Hepatocyte (in vitro differentiated cells): ENCODE data around the gene HECTD1. TPM values are rescaled to one million over a fixed set of nuclear protein-coding genes. Genes with fewer than 3 reads are reported as not detected.
A peak's percentile ranks its signal among the peaks of the same experiment; 100 is the strongest.

Experiments
- DNase-seq: peaks from one replicate; pipeline ENCODE4 v3.0.0-alpha.2; 2016; ENCODE audit warnings: low spot score
- H2AFZ ChIP-seq: fragments of 200-600 bp; sonication (generic); 2 replicates; pipeline ENCODE4 v1.6.0; 2016; ENCODE audit warnings: antibody characterized with exemption, mild to moderate bottlenecking
- H3K27ac ChIP-seq: fragments of 200-600 bp; sonication (generic); 2 replicates; pipeline ENCODE4 v1.5.1; 2016; ENCODE audit warnings: mild to moderate bottlenecking
- H3K27me3 ChIP-seq: fragments of 200-600 bp; sonication (generic); 2 replicates; pipeline ENCODE4 v1.6.1; 2016
- H3K36me3 ChIP-seq: fragments of 200-600 bp; sonication (generic); replicated peaks from 2 replicates; pipeline ENCODE4 v1.5.1; 2016; ENCODE audit warnings: low read depth; ENCODE audit not compliant: insufficient read depth
- H3K4me1 ChIP-seq: fragments of 200-600 bp; sonication (generic); 2 replicates; pipeline ENCODE4 v1.5.1; 2016; ENCODE audit warnings: mild to moderate bottlenecking, moderate library complexity; ENCODE audit not compliant: insufficient read depth
- H3K4me2 ChIP-seq: fragments of 200-600 bp; sonication (generic); 2 replicates; pipeline ENCODE4 v1.6.0; 2016
- H3K4me3 ChIP-seq: fragments of 200-600 bp; sonication (generic); 2 replicates; pipeline ENCODE4 v1.5.1; 2016; ENCODE audit warnings: mild to moderate bottlenecking
- H3K79me2 ChIP-seq: fragments of 200-600 bp; sonication (generic); 2 replicates; pipeline ENCODE4 v1.6.0; 2017; ENCODE audit warnings: mild to moderate bottlenecking
- H3K9me2 ChIP-seq: fragments of 200-600 bp; sonication (generic); replicated peaks from 2 replicates; pipeline ENCODE4 v1.6.0; 2017; ENCODE audit warnings: mild to moderate bottlenecking; ENCODE audit not compliant: insufficient read depth
- H3K9me3 ChIP-seq: fragments of 200-600 bp; sonication (generic); 2 replicates; pipeline ENCODE4 v1.5.1; 2016; ENCODE audit warnings: low read depth, mild to moderate bottlenecking
- H4K20me1 ChIP-seq: fragments of 200-600 bp; sonication (generic); 2 replicates; pipeline ENCODE4 v1.6.0; 2016; ENCODE audit warnings: mild to moderate bottlenecking; ENCODE audit not compliant: insufficient read depth, poor library complexity, severe bottlenecking
- CTCF ChIP-seq: fragments of 200-600 bp; sonication (generic); IDR thresholded peaks from 2 replicates; pipeline ENCODE4 v1.5.1; 2016; ENCODE audit warnings: antibody characterized with exemption, mild to moderate bottlenecking; ENCODE audit not compliant: poor library complexity
- EZH2 ChIP-seq: fragments of 200-600 bp; sonication (generic); IDR thresholded peaks from 2 replicates; pipeline ENCODE4 v1.6.1; 2016; ENCODE audit warnings: antibody characterized with exemption, mild to moderate bottlenecking, borderline replicate concordance
- EZH2phosphoT487 ChIP-seq: fragments of 200-600 bp; sonication (generic); IDR thresholded peaks from one replicate; pipeline ENCODE4 v1.6.1; 2018; ENCODE audit warnings: antibody characterized with exemption, mild to moderate bottlenecking, low read depth, moderate library complexity; ENCODE audit not compliant: unreplicated experiment, severe bottlenecking
- WGBS: methylation state at CpG from one replicate; pipeline ENCODE4 v1.1.6; 2016; ENCODE audit warnings: low lambda C conversion rate; ENCODE audit errors: missing lambda C conversion rate; 5-methylcytosine and 5-hydroxymethylcytosine counted together
- polyA plus RNA-seq: library from polyadenylated mRNA; unstranded; fragments of >200 nt; fragmentation: Nextera tagmentation; extraction: Ambion mirVana; gene quantifications from 2 replicates; pipeline ENCODE4 v1.2.1, GENCODE V29; 2016
- total RNA-seq: library from RNA; depleted of rRNA; stranded (reverse); fragments of >200 nt; gene quantifications from 2 replicates; pipeline ENCODE4 v1.2.3, GENCODE V29; 2014

Gene HECTD1
- total and polyA plus RNA-seq, 2 experiments from 2014 or later = 45.2 to 159 TPM

GRCh38 chr14:31128601-31129526 is 78.7 kb downstream of the HECTD1 start:
- Histone ChIP-seq H2AFZ (no peak overlapping the region), H3K4me2 (no peak overlapping the region), H3K36me3 (no peaks in the 10 kb centered on the region), H3K27me3 (no peaks in the 10 kb centered on the region), H3K9me2 (no peaks in the 10 kb centered on the region), H3K79me2 (peaks cover 6% of the 10 kb centered on the region), H3K4me1 (peaks cover 4% of the 10 kb centered on the region), H3K27ac (peak overlapping the region; percentile 55), H3K9me3 (no peaks in the 10 kb centered on the region), H3K4me3 (no peak overlapping the region), H4K20me1 (no peaks in the 10 kb centered on the region)
- DNase-seq = no peak
- TF ChIP-seq CTCF (no peak), EZH2phosphoT487 (no peak)
- WGBS = 92% methylated on average over 18 of the region's 18 CpGs

GRCh38 chr14:31127690-31128089 is 79.9 kb downstream of the HECTD1 start:
- no peak for TF ChIP-seq EZH2phosphoT487
- TF ChIP-seq EZH2 = no peak
- TF ChIP-seq CTCF = no peak
- H3K79me2 ChIP-seq = peaks cover 8% of the 10 kb centered on the region
- no peak overlapping the region for H3K4me3 ChIP-seq
- H3K36me3 ChIP-seq = peaks cover 3% of the 10 kb centered on the region
- H3K9me2 ChIP-seq = no peaks in the 10 kb centered on the region
- H3K27ac ChIP-seq = peak overlapping the region; percentile 55
- DNase-seq = peak; percentile 32
- peaks cover 4% of the 10 kb centered on the region for H3K4me1 ChIP-seq
- no peaks in the 10 kb centered on the region for H4K20me1 ChIP-seq
- H3K27me3 ChIP-seq = no peaks in the 10 kb centered on the region
- H3K9me3 ChIP-seq = no peaks in the 10 kb centered on the region
- no peak overlapping the region for H3K4me2 ChIP-seq
- no peak overlapping the region for H2AFZ ChIP-seq

DNA sequence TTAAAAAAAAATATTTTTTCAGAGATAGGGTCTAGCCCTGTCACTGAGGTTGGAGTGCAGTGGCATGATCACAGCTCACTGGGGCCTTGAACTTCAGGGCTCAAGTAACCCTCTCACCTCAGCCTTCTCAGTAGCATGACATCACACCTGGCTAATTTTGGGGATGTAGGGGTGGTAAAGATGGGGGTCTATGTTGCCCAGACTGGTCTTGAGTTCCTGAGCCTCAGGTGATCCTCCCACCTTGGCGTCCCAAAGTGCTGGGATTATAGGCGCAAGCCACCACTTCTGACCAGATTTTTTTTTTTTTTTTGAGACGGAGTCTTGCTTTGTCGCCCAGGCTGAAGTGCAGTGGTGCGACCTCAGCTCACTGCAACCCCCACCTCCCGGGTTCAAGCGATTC is 80.9 kb downstream of the HECTD1 start:
- no peak overlapping the region for H2AFZ ChIP-seq
- TF ChIP-seq EZH2phosphoT487 (no peak), CTCF (no peak), EZH2 (no peak)
- no peaks in the 10 kb centered on the region for H4K20me1 ChIP-seq
- H3K27me3 ChIP-seq = no peaks in the 10 kb centered on the region
- H3K36me3 ChIP-seq = peaks cover 7% of the 10 kb centered on the region
- H3K79me2 ChIP-seq = peaks cover 8% of the 10 kb centered on the region
- H3K4me2 ChIP-seq = no peak overlapping the region
- H3K27ac ChIP-seq = no peak overlapping the region
- H3K9me2 ChIP-seq = no peaks in the 10 kb centered on the region
- DNase-seq = no peak
- no peak overlapping the region for H3K4me3 ChIP-seq
- H3K9me3 ChIP-seq = no peaks in the 10 kb centered on the region
- peaks cover 4% of the 10 kb centered on the region for H3K4me1 ChIP-seq
- 96% methylated on average over 7 of the region's 7 CpGs for WGBS
